CD4-positive, alpha-beta T cell (primary cell): ENCODE results near the gene KRTAP5-5. TPM values are rescaled to one million over a fixed set of nuclear protein-coding genes. Genes with fewer than 3 reads are reported as not detected.

Source experiments
- ATAC-seq: fragments of 200-7000 bp; cut with Tn5 transposase; one replicate; pipeline ENCODE4 v1.10.0; 2022; ENCODE audit warnings: mild to moderate bottlenecking; ENCODE audit not compliant: poor library complexity
- CTCF ChIA-PET: fragments of 350-600 bp; sonication (Branson Sonifier 250); formaldehyde crosslinking; loops from one replicate; lab custom pipeline; 2021; ENCODE audit warnings: antibody characterized with exemption, inconsistent platforms; lab: Charles Lee
- POLR2A ChIA-PET: fragments of 350-600 bp; sonication (Branson Sonifier 250); formaldehyde crosslinking; loops from one replicate; lab custom pipeline; 2021; ENCODE audit warnings: antibody characterized with exemption, inconsistent platforms; lab: Charles Lee
- DNase-seq, 14 experiments: peaks; one replicate each; pipeline ENCODE4 v3.0.0-alpha.2; 2013 to 2020; ENCODE audit warnings: mixed read lengths in 2 of 14
- H3K27ac ChIP-seq, 2 donors: one replicate each; pipeline versions ENCODE4 v1.5.1 to v1.7.0; 2013; ENCODE audit warnings: low read length in 2 of 2, low read depth in 1 of 2, mild to moderate bottlenecking in 1 of 2
- H3K27me3 ChIP-seq, 2 experiments: 1 replicate in 1 of 2; 2 replicates in 1 of 2; pipeline versions ENCODE4 v1.6.1 to v1.7.0; 2013; ENCODE audit warnings: low read length in 2 of 2, control low read depth in 1 of 2, mild to moderate bottlenecking in 1 of 2, moderate library complexity in 1 of 2; ENCODE audit not compliant: insufficient read depth in 2 of 2, control insufficient read depth in 1 of 2
- H3K36me3 ChIP-seq: one replicate; pipeline ENCODE4 v1.6.1; 2013; ENCODE audit warnings: low read length, control low read depth; ENCODE audit not compliant: insufficient read depth
- H3K4me1 ChIP-seq: one replicate; pipeline ENCODE4 v1.6.1; 2013; ENCODE audit warnings: low read length, control low read depth; ENCODE audit not compliant: insufficient read depth
- H3K4me3 ChIP-seq: one replicate; pipeline ENCODE4 v1.5.1; 2013; ENCODE audit warnings: mild to moderate bottlenecking, low read length, moderate library complexity
- H3K9me3 ChIP-seq, 2 experiments: 1 replicate in 1 of 2; 2 replicates in 1 of 2; pipeline versions ENCODE4 v1.6.1 to v1.7.0; 2013; ENCODE audit warnings: low read length in 2 of 2, mild to moderate bottlenecking in 2 of 2, control low read depth in 1 of 2, moderate library complexity in 1 of 2; ENCODE audit not compliant: control insufficient read depth in 1 of 2, insufficient read depth in 1 of 2
- H3K27ac Mint-ChIP-seq: one replicate; pipeline ENCODE4 v1.8.0; 2020; ENCODE audit warnings: mixed read lengths
- H3K27me3 Mint-ChIP-seq: one replicate; pipeline ENCODE4 v1.8.0; 2021; ENCODE audit warnings: mixed read lengths
- H3K36me3 Mint-ChIP-seq: one replicate; pipeline ENCODE4 v1.8.0; 2021; ENCODE audit warnings: low read depth, mixed read lengths
- H3K4me1 Mint-ChIP-seq: one replicate; pipeline ENCODE4 v1.8.0; 2021; ENCODE audit warnings: low read depth, mixed read lengths
- H3K4me3 Mint-ChIP-seq: one replicate; pipeline ENCODE4 v1.8.0; 2020; ENCODE audit warnings: mild to moderate bottlenecking, mixed read lengths
- H3K9me3 Mint-ChIP-seq: one replicate; pipeline ENCODE4 v1.8.0; 2020; ENCODE audit warnings: mixed read lengths
- intact Hi-C, 2 experiments: fragments of 100-400 bp; cut with DNase I in 1 of 2; cut with micrococcal nuclease in 1 of 2; formaldehyde crosslinking; loops; one replicate each; pipeline versions ENCODE4 v1.15.1 to v1.9.0; 2023 to 2025; cut with DNase I, micrococcal nuclease
- total RNA-seq, 174 experiments: library from RNA in 2 of 174; stranded (reverse) in 2 of 174; gene quantifications; one replicate each; pipeline ENCODE4 v1.2.3 and lab custom pipeline; 2021 to 2026
- TF ChIP-seq, protein P1 (sequence below): fragments of 200-600 bp; IDR thresholded peaks from one replicate; pipeline ENCODE4 v1.8.0; 2022; ENCODE audit warnings: antibody characterized with exemption, mild to moderate bottlenecking

KRTAP5-5 gene
- total RNA-seq, 2 experiments from 2014 or later: not detected

DNA sequence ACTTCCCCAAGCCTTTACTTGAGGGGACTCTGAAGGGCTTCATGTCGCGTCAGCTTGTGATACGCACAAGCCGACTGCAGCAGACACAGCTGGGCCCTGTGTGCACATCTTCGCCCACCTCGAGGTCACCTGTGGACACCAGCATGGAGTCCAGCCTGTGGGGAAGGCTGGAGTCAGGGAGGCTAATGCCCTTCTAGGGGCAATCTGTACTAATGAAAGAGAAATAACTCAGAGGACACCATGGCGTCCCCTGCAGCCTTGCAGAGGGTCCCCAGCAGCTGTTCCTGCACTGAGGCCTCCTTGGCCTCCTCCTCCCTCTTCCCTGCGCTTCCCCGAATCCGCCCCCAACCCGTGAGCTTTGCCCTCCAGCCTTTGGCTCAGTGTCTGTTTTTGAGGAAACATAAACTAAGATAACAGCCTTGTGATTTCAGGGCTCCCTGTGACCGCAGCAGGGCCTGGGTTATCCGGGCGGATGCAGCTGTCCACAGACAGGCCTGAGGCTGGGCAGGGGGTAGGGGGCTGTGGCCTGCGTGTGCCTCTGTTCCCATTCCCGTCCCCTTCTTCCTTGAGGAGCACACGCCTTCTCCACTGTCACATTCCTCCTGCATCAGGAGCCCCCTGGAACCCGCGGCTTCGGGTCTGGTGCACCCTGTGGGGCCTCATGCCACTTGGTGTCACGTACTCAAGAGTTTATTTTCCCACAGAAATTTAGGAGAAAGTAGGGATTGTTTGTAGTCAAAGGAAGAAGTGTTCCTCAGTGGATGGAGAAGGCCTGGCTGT, 25.0 kb downstream of the KRTAP5-5 start:
- peaks cover 0 to 1% of the 10 kb centered on the region in 2 experiments for H3K27me3 ChIP-seq
- peaks cover 0 to 4% of the 10 kb centered on the region in 2 experiments for H3K9me3 ChIP-seq
- no peaks in the 10 kb centered on the region for H3K36me3 Mint-ChIP-seq
- DNase-seq: no peak
- TF ChIP-seq, protein P1, sequence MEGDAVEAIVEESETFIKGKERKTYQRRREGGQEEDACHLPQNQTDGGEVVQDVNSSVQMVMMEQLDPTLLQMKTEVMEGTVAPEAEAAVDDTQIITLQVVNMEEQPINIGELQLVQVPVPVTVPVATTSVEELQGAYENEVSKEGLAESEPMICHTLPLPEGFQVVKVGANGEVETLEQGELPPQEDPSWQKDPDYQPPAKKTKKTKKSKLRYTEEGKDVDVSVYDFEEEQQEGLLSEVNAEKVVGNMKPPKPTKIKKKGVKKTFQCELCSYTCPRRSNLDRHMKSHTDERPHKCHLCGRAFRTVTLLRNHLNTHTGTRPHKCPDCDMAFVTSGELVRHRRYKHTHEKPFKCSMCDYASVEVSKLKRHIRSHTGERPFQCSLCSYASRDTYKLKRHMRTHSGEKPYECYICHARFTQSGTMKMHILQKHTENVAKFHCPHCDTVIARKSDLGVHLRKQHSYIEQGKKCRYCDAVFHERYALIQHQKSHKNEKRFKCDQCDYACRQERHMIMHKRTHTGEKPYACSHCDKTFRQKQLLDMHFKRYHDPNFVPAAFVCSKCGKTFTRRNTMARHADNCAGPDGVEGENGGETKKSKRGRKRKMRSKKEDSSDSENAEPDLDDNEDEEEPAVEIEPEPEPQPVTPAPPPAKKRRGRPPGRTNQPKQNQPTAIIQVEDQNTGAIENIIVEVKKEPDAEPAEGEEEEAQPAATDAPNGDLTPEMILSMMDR: no peak
- no peaks in the 10 kb centered on the region for H3K9me3 Mint-ChIP-seq
- H3K4me1 Mint-ChIP-seq: peaks cover 5% of the 10 kb centered on the region
- CTCF ChIA-PET: no interaction called here
- no peaks in the 10 kb centered on the region for H3K36me3 ChIP-seq
- POLR2A ChIA-PET: no interaction called here
- H3K4me3 ChIP-seq: no peak overlapping the region
- no peak for ATAC-seq
- H3K4me1 ChIP-seq: peaks cover 13% of the 10 kb centered on the region
- intact Hi-C loops: loop anchor here in 1 of 2 experiments (5.0 kb wide), 1 partner anchor 38 kb away; no protein-coding TSS in a partner anchor
- H3K27ac ChIP-seq: no peak overlapping the region
- no peak overlapping the region for H3K4me3 Mint-ChIP-seq
- no peak overlapping the region for H3K27ac Mint-ChIP-seq
- peaks cover 15% of the 10 kb centered on the region for H3K27me3 Mint-ChIP-seq

DNA sequence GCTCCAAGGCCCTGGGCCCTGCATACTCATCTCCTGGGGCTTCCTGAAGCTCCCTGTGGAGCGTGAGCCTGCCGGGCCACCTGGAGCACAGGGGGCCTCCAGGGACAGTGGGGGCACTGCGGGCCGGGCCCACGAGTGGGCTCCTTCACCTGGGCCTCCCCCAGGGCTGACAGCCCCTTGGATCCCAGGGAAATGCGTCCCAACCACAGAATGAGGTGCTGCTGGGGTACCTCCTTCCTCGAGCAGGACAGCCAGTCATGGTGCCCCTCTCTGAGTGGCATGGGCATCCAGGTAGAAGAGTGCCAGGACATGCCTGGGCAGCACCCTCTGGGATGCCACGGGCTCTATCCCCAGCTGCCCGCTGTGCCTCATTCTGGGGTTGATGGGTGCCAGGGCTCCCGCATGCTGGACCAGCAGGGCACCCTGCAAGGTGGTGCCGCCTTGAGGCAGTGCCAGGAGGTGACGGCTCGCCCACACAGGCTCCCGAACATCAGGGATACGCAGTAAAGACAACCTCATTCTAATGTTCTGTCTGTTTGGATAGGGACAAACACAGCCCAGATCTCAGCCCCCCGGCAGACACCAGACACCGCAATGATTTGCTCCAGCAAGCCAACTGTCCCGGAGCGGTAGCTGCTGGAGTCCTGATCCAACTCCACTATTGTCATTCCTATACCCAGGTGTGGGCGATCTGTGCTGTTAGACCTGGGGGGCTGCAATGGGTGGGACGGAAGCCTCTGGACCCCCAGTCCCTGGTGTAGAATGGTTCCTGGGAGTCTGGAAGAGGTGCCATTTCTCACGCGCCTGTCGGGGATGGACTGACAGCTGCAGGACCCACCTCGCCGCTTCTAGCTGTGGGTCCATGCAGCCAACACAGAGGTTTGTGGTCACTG, 25.8 kb downstream of the KRTAP5-5 start:
- Histone ChIP-seq H3K27ac (no peak overlapping the region), H3K4me3 (no peak overlapping the region), H3K9me3 (peaks cover 0 to 4% of the 10 kb centered on the region in 2 experiments), H3K27me3 (peaks cover 0 to 8% of the 10 kb centered on the region in 2 experiments), H3K4me1 (peaks cover 15% of the 10 kb centered on the region), H3K36me3 (no peaks in the 10 kb centered on the region)
- H3K4me3 Mint-ChIP-seq: no peak overlapping the region
- peaks cover 23% of the 10 kb centered on the region for H3K27me3 Mint-ChIP-seq
- H3K27ac Mint-ChIP-seq: no peak overlapping the region
- DNase-seq: no peak
- ATAC-seq: no peak
- CTCF ChIA-PET: no interaction called here
- intact Hi-C loops: no loop called here
- TF ChIP-seq, protein P1: no peak
- no peaks in the 10 kb centered on the region for H3K9me3 Mint-ChIP-seq
- peaks cover 14% of the 10 kb centered on the region for H3K4me1 Mint-ChIP-seq
- no peaks in the 10 kb centered on the region for H3K36me3 Mint-ChIP-seq
- POLR2A ChIA-PET: no interaction called here

DNA sequence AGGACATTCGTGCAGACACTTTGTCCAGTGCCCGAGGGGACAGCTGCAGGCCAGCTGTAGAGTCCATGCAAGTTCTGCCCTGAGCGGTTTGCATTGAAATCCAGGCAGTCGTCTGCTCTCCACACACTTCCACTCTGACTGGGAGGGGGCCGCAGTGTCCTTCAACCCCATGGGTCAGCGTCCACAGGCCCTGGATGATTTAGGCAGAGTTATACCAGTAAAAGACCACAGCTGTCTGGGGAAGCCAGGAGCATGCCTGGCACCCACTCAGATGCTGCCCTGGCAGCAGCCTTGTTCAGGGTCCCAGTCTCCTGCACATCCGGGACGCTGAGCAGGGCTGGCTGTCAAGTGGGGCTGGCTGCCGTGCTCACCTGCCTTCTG, 26.5 kb downstream of the KRTAP5-5 start:
- DNase-seq (no peak), ATAC-seq (no peak)
- no peak overlapping the region for H3K4me3 ChIP-seq
- H3K27ac ChIP-seq: no peak overlapping the region
- H3K36me3 ChIP-seq: no peaks in the 10 kb centered on the region
- Mint-ChIP-seq H3K4me1 (peaks cover 16% of the 10 kb centered on the region), H3K9me3 (no peaks in the 10 kb centered on the region), H3K4me3 (no peak overlapping the region), H3K36me3 (no peaks in the 10 kb centered on the region), H3K27me3 (peaks cover 25% of the 10 kb centered on the region), H3K27ac (no peak overlapping the region)
- H3K4me1 ChIP-seq: peaks cover 15% of the 10 kb centered on the region
- CTCF ChIA-PET: no interaction called here
- intact Hi-C loops: no loop called here
- POLR2A ChIA-PET: no interaction called here
- H3K27me3 ChIP-seq: peaks cover 0 to 8% of the 10 kb centered on the region in 2 experiments
- H3K9me3 ChIP-seq: peaks cover 0 to 4% of the 10 kb centered on the region in 2 experiments
- TF ChIP-seq, protein P1: no peak
